HG03575 (cell line): Measurements from ENCODE around the gene SPTBN5.

Source experiments
- ATAC-seq: cut with Tn5 transposase; IDR thresholded peaks from one replicate; pipeline ENCODE4 v1.9.1; 2021; ENCODE audit not compliant: unreplicated experiment, insufficient number of reproducible peaks, low FRiP score; ENCODE audit errors: extremely low read depth

SPTBN5 gene

DNA sequence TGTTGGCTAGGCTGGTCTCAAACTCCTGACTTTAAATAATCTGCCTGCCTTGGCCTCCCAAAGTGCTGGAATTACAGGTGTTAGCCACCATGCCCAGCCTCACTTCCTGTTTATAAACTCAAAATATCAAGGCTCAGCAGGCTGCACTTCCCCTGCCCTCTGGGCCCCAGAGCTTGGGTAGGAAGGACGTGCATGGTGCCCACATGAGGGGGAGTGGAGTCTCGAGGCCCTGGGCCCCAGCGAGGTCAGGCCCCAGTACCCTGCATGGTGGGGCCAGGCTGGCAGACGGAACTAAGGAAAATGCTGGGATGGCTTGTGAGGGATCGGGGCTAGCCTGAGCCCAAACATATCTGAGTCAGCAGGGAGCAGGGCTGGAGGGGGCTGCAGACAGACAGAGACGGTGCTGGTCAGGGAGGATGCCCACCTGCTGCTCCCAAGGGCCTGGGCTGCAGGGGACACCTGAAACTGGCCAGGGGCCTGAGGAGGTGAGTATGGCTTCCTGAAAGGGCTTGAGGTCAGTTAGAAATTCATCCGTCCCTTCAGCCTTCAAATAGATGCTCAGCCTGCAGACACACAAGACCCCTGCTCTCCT lies 5.1 kb downstream of the SPTBN5 start:
- ATAC-seq, result no peak

GRCh38 chr15:41887893-41888292 lies 6.0 kb downstream of the SPTBN5 start:
- no peak for ATAC-seq

DNA sequence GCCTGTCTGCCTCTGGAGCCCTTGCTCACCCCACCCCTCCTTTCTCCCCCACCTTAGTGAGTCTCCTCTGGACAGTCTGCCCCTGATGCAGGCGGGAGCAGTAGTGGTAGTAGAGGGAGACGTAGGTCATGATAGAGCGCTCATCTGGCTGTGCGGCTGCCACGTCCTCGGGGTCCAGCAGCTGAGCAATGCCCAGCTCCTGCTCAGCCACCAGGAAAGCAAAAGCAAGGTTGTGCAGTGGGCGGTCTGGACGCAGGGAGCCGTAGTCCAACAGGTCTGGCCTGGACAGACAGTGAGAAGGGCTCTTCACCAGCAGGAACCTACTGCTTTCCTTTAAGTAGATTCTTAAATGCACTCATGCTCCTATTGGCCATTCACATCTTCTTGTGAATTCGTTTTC lies 6.7 kb downstream of the SPTBN5 start:
- ATAC-seq, result no peak

DNA sequence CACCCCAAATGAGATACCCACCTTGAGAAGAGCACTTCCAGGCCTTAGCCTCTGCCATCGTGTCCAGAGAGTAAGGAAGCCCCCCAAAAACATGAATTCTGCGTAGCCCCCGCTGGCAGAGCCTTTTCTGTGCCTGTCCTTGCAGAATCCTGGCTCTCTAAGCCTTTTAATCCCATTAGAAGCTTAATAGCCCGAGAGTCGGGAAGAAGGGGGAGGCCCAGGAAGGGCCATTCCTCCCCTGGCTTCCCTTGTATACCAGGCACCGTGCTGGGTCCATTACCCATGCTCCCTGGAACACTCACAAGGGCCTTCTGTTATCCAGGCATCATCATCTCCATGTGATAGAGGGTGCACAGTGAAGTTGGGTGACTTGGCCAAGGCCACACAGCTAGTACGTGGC lies 7.1 kb downstream of the SPTBN5 start:
- no peak for ATAC-seq

GRCh38 chr15:41885841-41886240 lies 8.0 kb downstream of the SPTBN5 start:
- ATAC-seq, result no peak

GRCh38 chr15:41885321-41885720 lies 8.5 kb downstream of the SPTBN5 start:
- ATAC-seq, result no peak

GRCh38 chr15:41884458-41884857 lies 9.4 kb downstream of the SPTBN5 start:
- ATAC-seq, result no peak

GRCh38 chr15:41883484-41883825 lies 10.4 kb downstream of the SPTBN5 start:
- no peak for ATAC-seq

GRCh38 chr15:41882689-41883483 lies 11.0 kb downstream of the SPTBN5 start:
- ATAC-seq, result no peak

- no peak for ATAC-seq
Measured at GRCh38 chr15:41881920-41882688, 11.7 kb downstream of the SPTBN5 start.

DNA sequence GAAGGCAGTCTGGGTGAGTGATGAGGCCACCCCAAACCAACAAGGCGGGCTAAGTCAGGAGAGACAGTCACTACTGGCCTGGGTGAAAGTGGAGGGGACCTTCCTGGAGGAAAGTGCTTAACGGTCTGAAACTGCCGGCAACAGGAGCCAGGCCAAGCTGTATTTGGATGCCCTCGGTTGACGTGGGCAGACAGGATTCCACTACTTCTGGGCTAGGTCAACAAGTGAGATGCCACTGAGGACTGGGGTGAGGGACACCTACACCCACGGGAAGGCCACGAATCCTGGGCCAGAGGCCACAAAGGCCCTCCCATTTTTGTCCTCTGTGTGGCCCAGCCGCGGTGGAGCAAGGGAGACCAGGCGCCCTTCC lies 12.3 kb downstream of the SPTBN5 start:
- no peak for ATAC-seq

- ATAC-seq, result no peak
Measured at GRCh38 chr15:41881086-41881485, 12.8 kb downstream of the SPTBN5 start.

DNA sequence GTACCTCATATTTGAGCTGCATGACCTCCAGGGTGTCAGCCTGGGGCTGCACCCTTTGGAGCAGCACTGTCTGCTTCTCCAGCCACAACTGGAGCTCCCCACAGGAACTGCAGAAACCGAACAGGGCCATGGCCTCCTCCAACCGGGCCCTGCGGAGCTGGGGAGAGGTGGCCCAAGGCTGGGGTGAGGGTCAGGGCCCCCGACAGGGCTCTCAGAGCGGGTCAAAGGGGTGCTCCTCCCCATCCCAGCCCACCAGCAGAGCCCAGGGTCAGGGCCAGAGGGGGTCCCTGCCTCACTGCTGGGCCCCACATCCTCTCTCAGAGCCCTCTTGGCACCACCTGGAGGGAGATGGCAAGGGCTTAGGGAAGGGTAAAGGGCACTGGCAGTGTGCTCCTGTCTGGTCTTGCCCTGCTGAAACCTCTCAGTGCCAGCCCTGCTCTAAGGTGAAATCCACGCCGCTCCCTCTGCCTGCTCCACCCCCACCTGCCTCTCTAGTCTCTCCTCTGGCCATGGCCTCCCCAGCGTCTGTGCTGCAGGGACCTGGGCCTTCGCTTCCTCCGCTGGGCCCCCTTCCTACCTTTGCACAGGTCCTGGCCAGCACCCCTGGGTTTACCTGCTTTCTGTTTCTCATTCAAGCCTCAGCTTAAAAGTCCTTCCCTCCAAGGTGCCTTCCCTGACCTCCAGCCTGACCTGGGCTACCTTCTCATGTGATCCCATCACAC lies 13.5 kb downstream of the SPTBN5 start:
- no peak for ATAC-seq

GRCh38 chr15:41879321-41879845 lies 14.5 kb downstream of the SPTBN5 start:
- no peak for ATAC-seq

DNA sequence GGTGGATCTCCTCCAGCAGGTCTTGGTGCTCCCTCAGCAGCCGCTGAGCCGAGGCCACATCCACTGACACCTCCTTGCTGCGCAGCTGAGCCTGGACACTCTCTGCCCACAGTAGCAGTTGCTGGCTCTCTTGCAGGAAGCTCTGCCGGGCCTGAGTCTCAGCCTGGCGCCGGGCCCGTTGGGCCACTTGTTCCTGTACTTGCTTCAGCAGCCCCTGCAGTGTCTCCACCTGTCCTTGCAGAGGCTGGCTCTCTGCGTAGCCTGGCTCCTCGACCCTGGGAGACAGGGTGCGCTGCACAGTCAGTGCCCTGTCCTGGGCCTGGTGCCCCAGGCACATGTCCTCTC lies 15.5 kb downstream of the SPTBN5 start:
- ATAC-seq, result no peak

GRCh38 chr15:41877631-41878354 lies 16.1 kb downstream of the SPTBN5 start:
- ATAC-seq, result no peak

GRCh38 chr15:41876689-41877088 lies 17.2 kb downstream of the SPTBN5 start:
- ATAC-seq, result no peak

DNA sequence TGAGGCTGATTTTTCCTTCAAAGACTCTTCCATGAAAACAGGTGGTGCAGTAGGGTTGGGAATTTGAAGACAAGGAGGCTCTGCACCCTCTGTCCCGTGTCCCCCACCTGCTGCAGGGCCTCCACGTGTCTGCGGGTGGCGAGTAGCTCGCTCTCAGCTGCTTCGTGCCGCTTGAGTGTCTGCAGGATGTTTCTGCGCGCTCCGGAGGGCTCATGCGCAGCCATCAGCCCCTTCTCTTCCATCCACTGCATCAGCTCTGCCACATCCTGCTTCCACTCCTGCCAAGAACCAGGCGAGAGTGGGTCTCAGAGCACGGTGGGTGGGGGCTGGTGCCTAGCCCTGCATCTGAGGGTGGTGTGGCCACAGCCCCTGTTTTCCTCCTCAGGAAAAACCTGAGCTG lies 17.8 kb downstream of the SPTBN5 start:
- ATAC-seq, result no peak

DNA sequence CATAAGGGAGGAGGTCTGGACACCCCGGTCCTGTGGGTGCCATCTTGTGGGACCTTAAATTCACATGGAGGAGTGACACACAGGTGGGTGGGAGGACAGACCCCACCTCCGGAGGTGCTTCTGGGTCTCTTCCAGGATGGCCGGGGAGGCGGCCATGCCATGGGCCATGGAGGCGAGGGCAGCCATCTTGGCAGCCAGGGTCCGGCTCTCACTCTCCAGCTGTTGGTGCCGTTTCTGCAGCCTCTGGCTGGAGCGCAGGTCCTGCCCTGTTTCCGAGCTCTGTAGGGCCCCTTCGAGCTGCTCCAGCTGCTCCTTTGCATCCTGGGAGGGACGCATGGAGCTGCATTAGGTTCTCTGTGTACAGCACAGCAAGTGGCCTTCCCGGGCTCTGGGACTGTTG lies 19.1 kb downstream of the SPTBN5 start:
- ATAC-seq, result no peak
